Ishikawa (cell line): ENCODE data around the gene MYO9B.

Experiments used
- CEBPB ChIP-seq: IDR thresholded peaks from 2 replicates; pipeline ENCODE4 v1.6.1; 2012
- CREB1 ChIP-seq: IDR thresholded peaks from 2 replicates; pipeline ENCODE4 v1.6.1; 2012; ENCODE audit warnings: low read depth
- EGR1 ChIP-seq: IDR thresholded peaks from 2 replicates; pipeline ENCODE4 v1.6.1; 2012
- EP300 ChIP-seq: IDR thresholded peaks from 2 replicates; pipeline ENCODE4 v1.6.1; 2012; ENCODE audit warnings: borderline replicate concordance
- FOXM1 ChIP-seq: IDR thresholded peaks from 2 replicates; pipeline ENCODE4 v1.6.1; 2012; ENCODE audit warnings: low read depth, borderline replicate concordance
- NFIC ChIP-seq: IDR thresholded peaks from 2 replicates; pipeline ENCODE4 v1.6.1; 2012
- RAD21 ChIP-seq: IDR thresholded peaks from 2 replicates; pipeline ENCODE4 v1.6.1; 2012; ENCODE audit warnings: low read depth
- TAF1 ChIP-seq: IDR thresholded peaks from 2 replicates; pipeline ENCODE4 v1.6.1; 2012; ENCODE audit warnings: low read depth, mild to moderate bottlenecking
- TCF12 ChIP-seq: IDR thresholded peaks from 2 replicates; pipeline ENCODE4 v1.6.1; 2012; ENCODE audit warnings: low read depth
- TEAD4 ChIP-seq: IDR thresholded peaks from 2 replicates; pipeline ENCODE4 v1.6.1; 2012
- USF1 ChIP-seq: IDR thresholded peaks from 2 replicates; pipeline ENCODE4 v1.6.1; 2012
- YY1 ChIP-seq: IDR thresholded peaks from 2 replicates; pipeline ENCODE4 v1.6.1; 2012; ENCODE audit warnings: low read depth
- ZBTB7A ChIP-seq: IDR thresholded peaks from 2 replicates; pipeline ENCODE4 v1.6.1; 2012; ENCODE audit warnings: low read depth
- TF ChIP-seq, protein P1 (sequence below): IDR thresholded peaks from 2 replicates; pipeline ENCODE4 v1.6.1; 2012; ENCODE audit warnings: low read depth, mild to moderate bottlenecking
- TF ChIP-seq, protein P2 (sequence below): IDR thresholded peaks from 2 replicates; pipeline ENCODE4 v1.6.1; 2012

Gene MYO9B

GRCh38 chr19:17118957-17119356 lies 43.4 kb downstream of the MYO9B start:
- no peak for TF ChIP-seq FOXM1
- no peak for TF ChIP-seq CEBPB
- TF ChIP-seq EP300: no peak
- TF ChIP-seq TAF1: no peak
- no peak for TF ChIP-seq CREB1
- no peak for TF ChIP-seq YY1
- TF ChIP-seq, protein P1, sequence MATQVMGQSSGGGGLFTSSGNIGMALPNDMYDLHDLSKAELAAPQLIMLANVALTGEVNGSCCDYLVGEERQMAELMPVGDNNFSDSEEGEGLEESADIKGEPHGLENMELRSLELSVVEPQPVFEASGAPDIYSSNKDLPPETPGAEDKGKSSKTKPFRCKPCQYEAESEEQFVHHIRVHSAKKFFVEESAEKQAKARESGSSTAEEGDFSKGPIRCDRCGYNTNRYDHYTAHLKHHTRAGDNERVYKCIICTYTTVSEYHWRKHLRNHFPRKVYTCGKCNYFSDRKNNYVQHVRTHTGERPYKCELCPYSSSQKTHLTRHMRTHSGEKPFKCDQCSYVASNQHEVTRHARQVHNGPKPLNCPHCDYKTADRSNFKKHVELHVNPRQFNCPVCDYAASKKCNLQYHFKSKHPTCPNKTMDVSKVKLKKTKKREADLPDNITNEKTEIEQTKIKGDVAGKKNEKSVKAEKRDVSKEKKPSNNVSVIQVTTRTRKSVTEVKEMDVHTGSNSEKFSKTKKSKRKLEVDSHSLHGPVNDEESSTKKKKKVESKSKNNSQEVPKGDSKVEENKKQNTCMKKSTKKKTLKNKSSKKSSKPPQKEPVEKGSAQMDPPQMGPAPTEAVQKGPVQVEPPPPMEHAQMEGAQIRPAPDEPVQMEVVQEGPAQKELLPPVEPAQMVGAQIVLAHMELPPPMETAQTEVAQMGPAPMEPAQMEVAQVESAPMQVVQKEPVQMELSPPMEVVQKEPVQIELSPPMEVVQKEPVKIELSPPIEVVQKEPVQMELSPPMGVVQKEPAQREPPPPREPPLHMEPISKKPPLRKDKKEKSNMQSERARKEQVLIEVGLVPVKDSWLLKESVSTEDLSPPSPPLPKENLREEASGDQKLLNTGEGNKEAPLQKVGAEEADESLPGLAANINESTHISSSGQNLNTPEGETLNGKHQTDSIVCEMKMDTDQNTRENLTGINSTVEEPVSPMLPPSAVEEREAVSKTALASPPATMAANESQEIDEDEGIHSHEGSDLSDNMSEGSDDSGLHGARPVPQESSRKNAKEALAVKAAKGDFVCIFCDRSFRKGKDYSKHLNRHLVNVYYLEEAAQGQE: no peak
- no peak for TF ChIP-seq RAD21
- no peak for TF ChIP-seq TEAD4
- no peak for TF ChIP-seq USF1
- TF ChIP-seq EGR1: no peak
- no peak for TF ChIP-seq TCF12
- TF ChIP-seq, protein P2, sequence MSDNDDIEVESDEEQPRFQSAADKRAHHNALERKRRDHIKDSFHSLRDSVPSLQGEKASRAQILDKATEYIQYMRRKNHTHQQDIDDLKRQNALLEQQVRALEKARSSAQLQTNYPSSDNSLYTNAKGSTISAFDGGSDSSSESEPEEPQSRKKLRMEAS: no peak
- TF ChIP-seq ZBTB7A: no peak
- TF ChIP-seq NFIC: no peak

DNA sequence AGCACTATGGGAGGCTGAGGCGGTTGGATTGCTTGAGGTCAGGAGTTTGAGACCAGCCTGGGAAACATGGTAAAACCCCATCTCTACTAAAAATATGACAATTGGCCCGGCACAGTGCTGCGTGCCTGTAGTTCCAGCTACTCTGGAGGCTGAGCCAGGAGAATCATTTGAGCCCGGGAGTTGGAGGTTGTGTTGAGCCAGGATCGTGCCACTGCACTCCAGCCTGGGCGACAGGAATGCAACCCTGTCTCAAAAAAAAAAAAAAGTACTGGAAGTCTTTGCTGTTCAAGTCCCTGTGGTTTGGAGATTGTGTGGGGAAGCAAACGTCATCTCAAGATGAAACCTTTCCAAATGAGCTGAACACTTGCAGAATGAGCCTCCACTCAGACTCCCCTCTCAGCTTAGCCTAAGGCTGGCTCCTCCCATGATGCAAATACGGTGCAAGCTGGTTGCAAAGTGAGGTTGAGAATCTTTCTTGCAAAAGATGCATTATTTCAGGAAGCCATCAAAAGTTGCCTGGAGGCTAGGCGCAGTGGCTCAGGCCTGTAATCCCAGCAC lies 46.2 kb downstream of the MYO9B start:
- TF ChIP-seq EGR1 (no peak), USF1 (no peak), EP300 (no peak), YY1 (no peak), CEBPB (no peak), FOXM1 (no peak), ZBTB7A (no peak), NFIC (no peak), TCF12 (no peak), TAF1 (no peak), RAD21 (no peak), CREB1 (no peak), TEAD4 (no peak)
- TF ChIP-seq, protein P1: no peak
- TF ChIP-seq, protein P2: no peak

DNA sequence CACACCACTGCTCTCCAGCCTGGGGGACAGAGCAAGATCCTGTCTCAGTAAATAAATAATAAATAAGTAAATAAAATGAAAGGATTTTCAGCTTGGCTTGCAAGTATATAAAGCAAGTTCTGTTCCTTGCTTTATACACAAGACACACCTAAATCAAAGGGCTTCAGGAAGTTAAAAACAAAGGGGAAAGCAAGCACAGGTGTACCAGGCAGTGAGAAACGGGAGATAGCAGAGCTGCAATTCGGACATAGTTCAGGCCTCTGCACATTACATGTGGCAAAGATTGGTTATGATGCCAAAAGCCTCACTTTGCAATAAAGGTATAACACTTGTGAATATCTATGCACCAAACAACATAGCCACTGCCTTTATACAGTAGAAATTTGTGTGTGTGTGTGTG lies 47.5 kb downstream of the MYO9B start:
- TF ChIP-seq EP300: no peak
- no peak for TF ChIP-seq ZBTB7A
- TF ChIP-seq, protein P1: no peak

DNA sequence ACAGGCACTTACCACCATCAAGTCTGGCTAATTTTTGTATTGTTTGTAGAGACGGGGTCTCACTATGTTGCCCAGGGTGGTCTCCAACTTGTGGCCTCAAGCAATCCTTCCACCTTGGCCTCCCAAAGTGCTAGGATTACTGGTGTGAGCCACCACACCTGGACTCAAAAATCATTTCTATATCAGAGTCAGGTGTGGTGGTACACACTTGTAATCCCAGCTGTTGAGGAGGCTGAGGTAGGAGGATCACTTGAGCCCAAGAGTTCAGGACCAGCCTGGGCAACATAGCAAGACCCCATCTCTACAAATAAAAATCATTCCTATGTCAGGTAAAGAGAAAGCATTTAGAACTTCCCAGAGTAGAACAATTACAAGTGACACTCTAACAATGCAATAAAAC lies 48.4 kb downstream of the MYO9B start:
- TF ChIP-seq YY1 (no peak), EGR1 (no peak), TAF1 (no peak)

GRCh38 chr19:17125062-17125727 lies 49.6 kb downstream of the MYO9B start:
- no peak for TF ChIP-seq ZBTB7A
- no peak for TF ChIP-seq TCF12
- no peak for TF ChIP-seq USF1
- TF ChIP-seq FOXM1: no peak
- TF ChIP-seq YY1: no peak
- no peak for TF ChIP-seq NFIC
- TF ChIP-seq EP300: no peak
- no peak for TF ChIP-seq EGR1
- no peak for TF ChIP-seq CREB1
- no peak for TF ChIP-seq RAD21
- no peak for TF ChIP-seq TEAD4
- no peak for TF ChIP-seq TAF1
